BJ (cell line): ENCODE results near the gene HACD4. TPM values are rescaled to one million over a fixed set of nuclear protein-coding genes. Genes with fewer than 3 reads are reported as not detected.

ENCODE experiments used
- CTCF ChIA-PET: fragments of 350-600 bp; formaldehyde crosslinking; extraction: SDS; loops from one replicate; lab custom pipeline; 2021; ENCODE audit warnings: antibody characterized with exemption, inconsistent platforms; lab: Yijun Ruan, JAX
- POLR2A ChIA-PET: fragments of 300-600 bp; sonication (Branson Sonifier 250); formaldehyde crosslinking; extraction: SDS; loops from one replicate; lab custom pipeline; 2021; ENCODE audit warnings: antibody characterized with exemption; lab: Charles Lee
- DNase-seq: peaks from one replicate; pipeline ENCODE4 v3.0.0-alpha.2; 2011; ENCODE audit warnings: low read depth
- H3K27me3 ChIP-seq: 2 replicates; pipeline ENCODE4 v1.6.0; 2011; ENCODE audit warnings: low read length; ENCODE audit not compliant: control insufficient read depth, insufficient read depth
- H3K36me3 ChIP-seq: 2 replicates; pipeline ENCODE4 v1.5.1; 2011; ENCODE audit warnings: low read length; ENCODE audit not compliant: control insufficient read depth, insufficient read depth
- H3K4me3 ChIP-seq: 2 replicates; pipeline ENCODE4 v1.5.1; 2011; ENCODE audit warnings: low read depth, mild to moderate bottlenecking, control low read depth, low read length
- polyA plus RNA-seq: library from polyadenylated mRNA; depleted of rRNA; stranded (reverse); fragments of >200 nt; gene quantifications from 2 replicates; pipeline ENCODE4 v1.2.3, GENCODE V29; 2011
- TF ChIP-seq, protein P1 (sequence below): IDR thresholded peaks from 2 replicates; pipeline ENCODE4 v1.5.1; 2011; ENCODE audit warnings: low read depth, mild to moderate bottlenecking, control low read depth, inconsistent platforms, low read length, moderate library complexity; ENCODE audit not compliant: insufficient read depth

HACD4 gene
- polyA plus RNA-seq, 1 experiment: 4.3 TPM

DNA sequence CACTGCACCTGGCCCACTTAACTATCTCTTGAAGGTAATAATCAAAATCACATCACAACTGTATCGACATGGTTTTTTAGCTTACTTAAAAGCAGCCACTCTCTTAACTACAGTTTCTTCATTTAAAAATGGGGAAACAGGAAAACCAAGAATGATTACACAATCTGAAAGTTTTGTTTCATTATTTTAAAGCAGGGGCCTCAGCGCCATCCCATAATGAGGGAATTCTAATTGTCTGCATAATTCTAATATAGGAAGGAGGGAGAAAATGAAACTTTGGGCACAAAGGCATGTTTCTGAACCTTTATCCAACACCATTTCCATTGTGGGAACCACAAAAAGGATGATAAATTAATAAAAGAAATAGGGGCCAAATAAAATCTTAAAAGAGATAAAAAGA is 7.6 kb downstream of the HACD4 start:
- no peak for DNase-seq
- ChIA-PET POLR2A (interaction anchor here (0.5 kb wide), 1 partner anchor 335 kb away, joined by 3 read pairs; no protein-coding TSS in a partner anchor), CTCF (no interaction called here)
- TF ChIP-seq, protein P1, sequence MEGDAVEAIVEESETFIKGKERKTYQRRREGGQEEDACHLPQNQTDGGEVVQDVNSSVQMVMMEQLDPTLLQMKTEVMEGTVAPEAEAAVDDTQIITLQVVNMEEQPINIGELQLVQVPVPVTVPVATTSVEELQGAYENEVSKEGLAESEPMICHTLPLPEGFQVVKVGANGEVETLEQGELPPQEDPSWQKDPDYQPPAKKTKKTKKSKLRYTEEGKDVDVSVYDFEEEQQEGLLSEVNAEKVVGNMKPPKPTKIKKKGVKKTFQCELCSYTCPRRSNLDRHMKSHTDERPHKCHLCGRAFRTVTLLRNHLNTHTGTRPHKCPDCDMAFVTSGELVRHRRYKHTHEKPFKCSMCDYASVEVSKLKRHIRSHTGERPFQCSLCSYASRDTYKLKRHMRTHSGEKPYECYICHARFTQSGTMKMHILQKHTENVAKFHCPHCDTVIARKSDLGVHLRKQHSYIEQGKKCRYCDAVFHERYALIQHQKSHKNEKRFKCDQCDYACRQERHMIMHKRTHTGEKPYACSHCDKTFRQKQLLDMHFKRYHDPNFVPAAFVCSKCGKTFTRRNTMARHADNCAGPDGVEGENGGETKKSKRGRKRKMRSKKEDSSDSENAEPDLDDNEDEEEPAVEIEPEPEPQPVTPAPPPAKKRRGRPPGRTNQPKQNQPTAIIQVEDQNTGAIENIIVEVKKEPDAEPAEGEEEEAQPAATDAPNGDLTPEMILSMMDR: no peak
- Histone ChIP-seq H3K36me3 (no peaks in the 10 kb centered on the region), H3K27me3 (no peaks in the 10 kb centered on the region), H3K4me3 (no peak overlapping the region)

DNA sequence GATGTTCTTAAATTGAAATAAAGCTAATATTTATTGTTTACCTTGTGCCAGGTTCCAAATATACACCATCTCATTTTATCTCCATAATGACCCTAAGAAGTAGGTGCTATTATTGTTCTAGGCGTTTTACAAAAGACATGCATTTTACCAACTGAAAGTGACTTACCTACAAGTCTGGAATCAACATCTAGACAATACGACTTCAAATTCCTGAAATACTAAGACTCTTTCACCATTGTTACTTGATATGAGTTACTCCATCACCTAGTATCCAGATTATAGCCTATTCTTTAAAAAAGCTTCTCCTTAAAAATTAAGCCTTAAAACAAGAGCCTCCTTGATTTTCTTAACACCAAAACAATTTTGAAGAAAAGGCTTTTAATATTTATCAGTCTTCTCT is 13.3 kb downstream of the HACD4 start:
- no peaks in the 10 kb centered on the region for H3K36me3 ChIP-seq
- H3K27me3 ChIP-seq: no peaks in the 10 kb centered on the region
- TF ChIP-seq, protein P1: no peak
- DNase-seq: no peak
- ChIA-PET POLR2A (no interaction called here), CTCF (interaction anchor here (0.6 kb wide), 1 partner anchor 134 kb away, joined by 3 read pairs; no protein-coding TSS in a partner anchor)
- H3K4me3 ChIP-seq: no peak overlapping the region

DNA sequence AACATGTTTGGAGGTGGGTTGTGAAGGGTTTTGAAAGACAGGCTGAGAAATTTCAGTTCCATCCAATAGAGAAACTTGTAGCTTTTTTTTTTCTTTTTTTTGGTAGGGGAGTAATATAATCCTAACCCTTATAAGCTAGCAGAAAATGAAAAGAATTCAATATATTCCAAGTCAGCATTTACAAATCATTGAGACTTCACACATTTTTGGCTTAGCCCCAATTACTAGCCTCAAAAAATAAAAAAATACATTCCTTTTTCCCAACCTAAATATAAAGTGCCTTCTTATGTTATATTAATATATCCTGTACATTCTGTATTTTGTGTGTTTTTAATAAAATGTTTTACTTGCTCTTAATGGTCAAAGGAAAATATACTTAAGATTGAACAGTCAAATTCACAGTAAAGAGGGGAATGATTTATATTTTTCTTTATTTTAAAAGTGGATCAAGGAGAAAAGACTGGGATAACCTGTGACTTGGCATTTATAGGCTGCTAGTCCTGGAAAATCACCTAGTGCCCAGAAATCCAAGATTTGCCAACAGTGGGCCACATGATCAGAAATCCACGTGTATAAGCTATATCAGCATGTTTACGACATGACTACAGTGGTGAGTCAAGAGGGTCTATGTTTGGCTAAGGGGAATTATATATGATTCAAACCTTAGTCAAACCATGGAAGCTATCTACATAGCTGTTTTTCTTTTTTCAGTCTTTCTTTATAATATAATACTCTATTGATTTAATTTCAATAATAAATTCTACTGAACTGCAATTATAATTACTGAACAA is 14.5 kb downstream of the HACD4 start:
- ChIA-PET POLR2A (interaction anchor here (0.5 to 0.6 kb wide), 2 partner anchors 20 to 548 kb away, joined by 3 to 4 read pairs; no protein-coding TSS in a partner anchor), CTCF (no interaction called here)
- DNase-seq: no peak
- no peak overlapping the region for H3K4me3 ChIP-seq
- H3K36me3 ChIP-seq: no peaks in the 10 kb centered on the region
- H3K27me3 ChIP-seq: no peaks in the 10 kb centered on the region
- TF ChIP-seq, protein P1: no peak

DNA sequence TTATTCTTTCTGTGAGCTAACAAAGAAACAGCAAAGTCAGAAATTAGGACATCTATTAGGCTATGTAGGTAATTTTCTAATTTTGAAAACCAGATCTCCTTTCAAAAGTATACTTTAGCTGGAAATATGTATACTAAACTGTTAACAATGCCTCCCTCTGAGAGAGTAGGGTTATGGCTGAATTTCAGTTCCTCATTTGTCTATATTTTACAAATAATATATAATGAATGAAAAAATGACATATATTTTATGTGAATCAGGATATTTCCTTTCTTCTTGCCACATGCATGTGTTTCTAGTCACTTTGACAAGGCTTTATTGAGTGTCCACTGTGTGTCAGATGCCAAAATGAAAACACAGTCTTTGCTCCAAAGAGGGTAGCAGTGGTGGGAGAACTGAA is 15.4 kb downstream of the HACD4 start:
- TF ChIP-seq, protein P1: no peak
- POLR2A ChIA-PET: interaction anchor here (0.5 kb wide), 1 partner anchor 549 kb away, joined by 4 read pairs; no protein-coding TSS in a partner anchor
- Histone ChIP-seq H3K27me3 (no peaks in the 10 kb centered on the region), H3K4me3 (no peak overlapping the region), H3K36me3 (no peaks in the 10 kb centered on the region)
- CTCF ChIA-PET: interaction anchor here (0.5 kb wide), 1 partner anchor 592 kb away, joined by 3 read pairs; no protein-coding TSS in a partner anchor
- DNase-seq: no peak

DNA sequence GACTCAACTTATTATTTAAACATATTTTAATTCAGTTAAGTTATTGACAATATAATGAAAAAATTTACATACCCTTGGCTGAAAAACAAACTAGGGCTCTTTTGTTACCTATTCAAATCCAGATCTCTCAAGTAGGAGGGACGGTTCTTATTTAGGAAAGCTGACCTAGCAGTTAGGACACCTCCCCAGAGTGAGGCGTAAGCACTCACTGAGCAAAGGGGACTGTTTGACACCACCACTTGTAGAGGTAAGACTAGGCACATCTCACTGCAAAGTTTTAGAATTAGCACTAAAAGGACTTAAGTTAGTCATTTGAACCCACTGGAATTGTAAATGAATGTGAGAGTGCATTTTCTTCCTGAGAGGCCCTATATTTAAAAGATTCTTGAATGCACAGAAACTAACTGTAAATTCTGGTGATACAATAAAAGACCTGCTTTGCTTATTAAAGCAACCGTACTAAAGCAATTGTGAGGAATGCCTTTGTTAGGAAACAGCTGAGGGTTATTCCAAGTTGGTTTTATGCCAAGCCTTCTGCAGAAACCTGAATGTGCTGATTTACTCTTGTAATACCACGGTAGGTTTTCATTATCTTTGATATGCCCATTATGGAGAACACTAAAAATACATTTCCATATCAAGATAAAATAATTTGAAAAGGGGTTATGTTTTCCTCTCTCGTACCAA is 16.2 kb downstream of the HACD4 start:
- ChIA-PET CTCF (interaction anchor here (0.5 kb wide), 1 partner anchor 592 kb away, joined by 3 read pairs; no protein-coding TSS in a partner anchor), POLR2A (no interaction called here)
- Histone ChIP-seq H3K36me3 (no peaks in the 10 kb centered on the region), H3K27me3 (no peaks in the 10 kb centered on the region), H3K4me3 (no peak overlapping the region)
- TF ChIP-seq, protein P1: no peak
- no peak for DNase-seq
